HUES6 (cell line): Measurements from ENCODE around the gene ZDHHC15.
"Not testable (repeated sequence)": the region's sequence is repeated elsewhere in the genome, so short reads cannot be mapped to it uniquely, and the experiment has no call there.

Experiments
- H3K27ac ChIP-seq: 2 replicates; pipeline ENCODE4 v1.7.0; 2013; ENCODE audit warnings: low read depth, mild to moderate bottlenecking, low read length, inconsistent platforms
- H3K27me3 ChIP-seq: 2 replicates; pipeline ENCODE4 v1.6.1; 2013; ENCODE audit warnings: low read length; ENCODE audit not compliant: control insufficient read depth, insufficient read depth
- H3K36me3 ChIP-seq: 2 replicates; pipeline ENCODE4 v1.6.1; 2013; ENCODE audit warnings: low read length; ENCODE audit not compliant: control insufficient read depth, insufficient read depth
- H3K4me1 ChIP-seq: 2 replicates; pipeline ENCODE4 v1.6.1; 2013; ENCODE audit warnings: low read length; ENCODE audit not compliant: control insufficient read depth, insufficient read depth
- H3K4me3 ChIP-seq: 2 replicates; pipeline ENCODE4 v1.5.1; 2013; ENCODE audit warnings: low read depth, low read length
- H3K9ac ChIP-seq: one replicate; pipeline ENCODE4 v1.6.1; 2013; ENCODE audit warnings: mild to moderate bottlenecking, low read length
- H3K9me3 ChIP-seq: 2 replicates; pipeline ENCODE4 v1.6.1; 2013; ENCODE audit warnings: low read depth, low read length; ENCODE audit not compliant: control insufficient read depth, insufficient read depth

Gene ZDHHC15

GRCh38 chrX:75369721-75370120, 153.1 kb downstream of the ZDHHC15 start:
- no peaks in the 10 kb centered on the region for H3K36me3 ChIP-seq
- H3K27me3 ChIP-seq = no peaks in the 10 kb centered on the region
- H3K9me3 ChIP-seq = peaks cover 14% of the 10 kb centered on the region
- H3K4me1 ChIP-seq = no peaks in the 10 kb centered on the region
- H3K9ac ChIP-seq = no peak overlapping the region
- H3K4me3 ChIP-seq = no peak overlapping the region
- H3K27ac ChIP-seq = no peak overlapping the region

GRCh38 chrX:75366861-75367260, 156.0 kb downstream of the ZDHHC15 start:
- Histone ChIP-seq H3K9ac (no peak overlapping the region), H3K4me1 (no peaks in the 10 kb centered on the region), H3K9me3 (peaks cover 38% of the 10 kb centered on the region), H3K36me3 (no peaks in the 10 kb centered on the region), H3K27me3 (no peaks in the 10 kb centered on the region), H3K4me3 (no peak overlapping the region), H3K27ac (no peak overlapping the region)

GRCh38 chrX:75365243-75365975, 157.4 kb downstream of the ZDHHC15 start:
- Histone ChIP-seq H3K36me3 (no peaks in the 10 kb centered on the region), H3K9ac (no peak overlapping the region), H3K4me1 (no peaks in the 10 kb centered on the region), H3K27me3 (no peaks in the 10 kb centered on the region), H3K4me3 (no peak overlapping the region), H3K9me3 (peaks cover 43% of the 10 kb centered on the region), H3K27ac (no peak overlapping the region)

- Histone ChIP-seq H3K36me3 (no peaks in the 10 kb centered on the region), H3K4me1 (no peaks in the 10 kb centered on the region), H3K27ac (no peak overlapping the region), H3K9ac (no peak overlapping the region), H3K9me3 (peaks cover 38% of the 10 kb centered on the region), H3K27me3 (no peaks in the 10 kb centered on the region), H3K4me3 (no peak overlapping the region)
Observed at GRCh38 chrX:75361788-75362187, 161.0 kb downstream of the ZDHHC15 start.

GRCh38 chrX:75348601-75349000, 174.2 kb downstream of the ZDHHC15 start:
- H3K4me3 ChIP-seq, H3K4me1 ChIP-seq, H3K9ac ChIP-seq, H3K27me3 ChIP-seq, H3K27ac ChIP-seq, H3K36me3 ChIP-seq: not testable (repeated sequence)
- peaks cover 22% of the 10 kb centered on the region for H3K9me3 ChIP-seq

GRCh38 chrX:75337525-75337924, 185.3 kb downstream of the ZDHHC15 start:
- H3K9me3 ChIP-seq = peaks cover 40% of the 10 kb centered on the region
- no peak overlapping the region for H3K27ac ChIP-seq
- H3K27me3 ChIP-seq = no peaks in the 10 kb centered on the region
- H3K9ac ChIP-seq = no peak overlapping the region
- H3K36me3 ChIP-seq = no peaks in the 10 kb centered on the region
- H3K4me1 ChIP-seq = no peaks in the 10 kb centered on the region
- H3K4me3 ChIP-seq = no peak overlapping the region

- Histone ChIP-seq H3K9me3 (peaks cover 56% of the 10 kb centered on the region), H3K27ac (no peak overlapping the region), H3K4me1 (no peaks in the 10 kb centered on the region), H3K27me3 (no peaks in the 10 kb centered on the region), H3K36me3 (0 out of 2 replicates have a peak, but pooled peaks cover 2% of the 10 kb centered on the region), H3K4me3 (no peak overlapping the region), H3K9ac (no peak overlapping the region)
Observed at GRCh38 chrX:75335127-75335458, 187.7 kb downstream of the ZDHHC15 start.

- not testable (repeated sequence) for H3K36me3 ChIP-seq, H3K9ac ChIP-seq, H3K27me3 ChIP-seq, H3K27ac ChIP-seq, H3K4me1 ChIP-seq, H3K4me3 ChIP-seq
- H3K9me3 ChIP-seq = peaks cover 60% of the 10 kb centered on the region
Observed at GRCh38 chrX:75334407-75335126, 188.3 kb downstream of the ZDHHC15 start.

- peaks cover 14% of the 10 kb centered on the region for H3K36me3 ChIP-seq
- H3K9ac ChIP-seq = no peak overlapping the region
- H3K4me3 ChIP-seq = no peak overlapping the region
- no peak overlapping the region for H3K27ac ChIP-seq
- H3K9me3 ChIP-seq = peaks cover 50% of the 10 kb centered on the region
- H3K4me1 ChIP-seq = no peaks in the 10 kb centered on the region
- no peaks in the 10 kb centered on the region for H3K27me3 ChIP-seq
Observed at GRCh38 chrX:75327607-75328006, 195.2 kb downstream of the ZDHHC15 start.
